NCI-H2227 (cell line): ENCODE measurements around the gene ACOXL.

ENCODE experiments used
- DNase-seq: peaks from one replicate; lab custom pipeline; 2025; ENCODE audit not compliant: unreplicated experiment; lab: John Stamatoyannopoulos, UW

Gene ACOXL

DNA sequence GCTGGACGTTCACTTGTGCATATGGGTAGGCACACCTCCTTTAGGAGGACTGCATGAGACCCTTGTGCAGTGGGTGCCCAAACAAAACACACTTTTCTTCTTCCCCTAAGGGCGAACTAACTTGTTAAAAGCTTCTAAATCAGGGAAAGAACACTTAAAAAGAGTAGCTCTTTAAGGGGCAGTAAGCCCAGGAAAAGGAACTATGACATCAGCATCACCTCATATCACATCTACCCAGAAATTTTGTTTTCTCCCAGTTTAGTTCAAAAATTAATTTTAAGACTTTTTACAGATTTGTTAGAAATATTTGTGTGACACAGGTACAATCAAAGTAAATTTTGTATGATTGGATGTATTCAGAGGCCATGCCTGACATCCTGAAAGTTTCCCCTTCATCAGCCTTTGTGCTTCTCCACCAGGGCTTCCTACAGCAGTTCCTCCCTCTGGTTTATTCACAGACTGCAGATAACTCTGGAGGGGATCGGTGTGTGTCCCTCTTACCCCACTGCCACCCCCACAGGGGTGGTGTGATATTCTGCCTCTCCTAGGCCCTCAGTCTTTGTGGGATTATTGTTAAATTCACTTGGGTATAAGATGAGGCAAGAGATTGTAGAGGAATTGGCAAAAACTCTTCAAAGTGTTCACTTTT lies 416.0 kb downstream of the ACOXL start:
- no peak for DNase-seq

DNA sequence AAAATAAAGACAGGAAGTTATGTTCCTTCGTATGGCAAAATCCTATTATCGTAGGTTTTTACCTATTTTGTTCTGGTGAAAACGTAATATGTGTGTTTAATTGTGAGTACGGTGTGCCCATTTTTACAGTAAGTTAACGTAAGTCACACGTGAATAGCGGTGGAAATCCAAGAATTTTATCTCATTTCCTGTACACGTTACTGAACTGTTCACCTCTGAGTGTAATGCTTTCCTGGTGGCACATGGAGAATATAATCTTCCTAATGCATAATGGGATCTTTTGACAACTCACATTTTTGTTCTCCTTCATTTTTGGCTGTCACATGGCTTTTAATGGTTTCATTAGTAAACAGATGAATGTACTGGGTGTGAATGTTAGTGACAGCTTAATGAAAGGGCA lies 416.6 kb downstream of the ACOXL start:
- DNase-seq, result no peak

DNA sequence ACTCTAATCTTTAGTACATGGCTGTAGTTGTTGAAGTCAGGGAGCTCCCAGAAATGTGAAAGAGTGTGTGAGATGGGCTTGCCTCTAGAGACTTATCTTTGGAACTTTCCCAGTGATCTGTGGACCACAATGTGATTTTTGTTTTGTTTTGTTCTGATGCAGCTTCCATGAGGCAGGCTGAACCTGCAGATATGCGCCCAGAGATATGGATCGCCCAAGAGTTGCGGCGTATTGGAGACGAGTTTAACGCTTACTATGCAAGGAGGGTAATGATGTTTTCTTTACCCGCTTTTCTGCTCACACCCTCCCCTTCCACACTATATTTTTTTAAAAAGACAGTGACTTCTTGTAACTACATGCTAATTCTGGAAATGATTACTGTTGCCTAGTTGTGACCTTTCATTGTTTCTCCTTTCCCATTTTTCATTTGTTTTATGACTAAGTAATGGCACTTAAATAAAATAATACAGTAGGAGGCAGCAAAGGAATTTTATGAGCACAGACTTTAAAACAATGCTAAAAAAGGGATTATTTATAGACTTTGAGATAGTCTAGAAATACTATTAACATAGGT lies 417.6 kb downstream of the ACOXL start:
- no peak for DNase-seq

DNA sequence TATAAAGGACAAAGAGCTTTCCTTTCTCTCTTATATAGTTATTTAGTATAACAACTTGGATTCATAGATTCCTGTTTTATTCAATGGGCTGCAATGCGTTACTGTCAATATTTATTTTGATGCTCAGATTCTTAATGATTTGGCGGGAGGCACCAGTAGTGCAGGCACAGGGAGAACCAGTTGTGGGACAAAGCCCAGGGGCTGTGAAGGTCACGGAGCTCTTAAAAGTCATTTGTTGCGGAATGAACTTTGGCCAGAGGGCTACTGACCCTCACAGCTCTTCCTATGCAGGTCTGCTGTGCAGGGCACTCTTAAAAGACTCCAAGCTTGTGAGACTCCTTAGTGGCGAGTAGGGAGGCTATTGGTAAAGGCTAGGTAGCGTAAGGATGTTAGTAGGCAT lies 422.4 kb downstream of the ACOXL start:
- DNase-seq, result no peak

DNA sequence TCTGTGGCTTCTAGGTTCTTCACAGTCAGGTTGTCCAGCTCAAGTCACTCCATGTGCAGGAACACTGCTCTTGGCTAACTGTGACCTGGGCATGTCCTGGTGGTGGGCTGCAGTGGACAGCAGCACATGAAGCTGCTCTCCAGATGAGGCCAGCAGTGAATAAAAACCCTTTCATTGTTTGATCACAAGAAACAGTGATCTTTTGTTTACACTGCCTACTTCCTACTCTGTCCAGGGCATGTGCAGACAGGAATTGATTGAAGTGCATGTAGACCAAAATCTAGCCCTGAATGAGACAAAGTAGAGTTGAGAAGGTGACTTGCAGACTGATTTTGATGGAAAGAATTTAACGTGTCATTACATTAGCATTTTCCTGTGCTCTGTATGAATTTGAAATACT lies 423.2 kb downstream of the ACOXL start:
- DNase-seq, result no peak

DNA sequence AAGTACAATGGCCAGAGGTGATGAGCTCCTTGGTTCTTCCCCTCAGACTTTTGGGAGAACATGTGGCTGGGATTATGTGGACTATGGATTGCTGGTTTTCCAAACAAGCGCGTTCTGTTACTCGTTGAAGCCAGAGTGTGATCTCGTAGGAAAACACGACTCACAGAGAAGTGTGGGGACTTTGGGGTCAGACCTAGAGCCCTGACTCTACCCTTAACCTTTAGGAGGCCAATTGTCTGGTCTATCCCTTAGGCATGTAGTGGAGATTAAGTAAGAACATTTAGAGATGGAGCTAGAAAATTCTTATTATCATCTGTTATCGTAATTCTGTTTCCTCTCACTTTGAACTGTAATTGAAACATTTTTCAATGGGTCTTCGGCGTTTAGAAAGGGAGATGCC lies 424.2 kb downstream of the ACOXL start:
- DNase-seq, result no peak

DNA sequence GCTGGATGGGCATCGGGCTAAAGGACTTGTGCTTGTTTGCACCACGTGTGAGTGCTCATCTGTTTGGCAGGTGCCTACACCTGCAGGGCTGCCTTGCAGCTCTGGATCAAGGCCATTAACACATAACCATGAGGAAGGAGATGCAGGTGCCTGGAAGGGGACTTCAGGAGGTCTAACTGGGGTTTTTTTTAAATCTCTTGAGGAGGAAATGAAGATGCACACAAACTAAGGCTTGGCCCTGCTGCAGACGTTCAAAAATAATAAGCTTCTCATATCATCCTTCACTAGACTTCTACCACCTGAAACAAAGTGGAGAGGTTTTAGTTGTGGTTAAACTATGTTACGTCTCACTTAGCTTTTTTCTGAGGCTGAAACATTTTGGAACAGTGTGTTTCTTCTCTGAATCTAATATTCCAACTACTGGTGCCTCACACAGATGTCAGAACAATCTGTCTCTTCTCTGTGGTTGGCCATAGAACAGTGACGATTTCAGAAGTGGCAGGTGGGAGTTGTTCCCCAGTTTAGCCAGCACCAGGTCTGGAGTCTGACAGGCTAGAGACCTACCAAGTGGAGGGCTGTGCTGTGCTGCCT lies 424.8 kb downstream of the ACOXL start:
- no peak for DNase-seq

DNA sequence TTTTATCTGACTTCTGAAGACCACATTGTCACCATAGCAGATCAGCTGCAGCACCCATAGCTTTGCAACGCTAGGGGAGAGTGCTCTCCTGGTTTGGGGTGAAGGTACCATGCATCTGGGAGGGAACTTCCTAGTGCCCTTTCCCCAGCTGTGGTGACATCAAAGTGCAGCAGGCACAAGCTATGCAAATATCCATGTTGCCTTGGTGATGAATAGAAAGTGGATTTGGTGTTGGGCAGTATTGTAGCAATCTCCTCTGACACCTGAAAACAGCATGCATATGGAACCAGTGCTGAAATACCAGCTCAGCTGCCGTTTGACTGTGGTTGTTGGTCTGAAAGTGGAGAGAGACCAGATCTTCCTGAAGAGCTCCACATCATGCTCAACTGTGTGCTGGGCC lies 425.4 kb downstream of the ACOXL start:
- no peak for DNase-seq

DNA sequence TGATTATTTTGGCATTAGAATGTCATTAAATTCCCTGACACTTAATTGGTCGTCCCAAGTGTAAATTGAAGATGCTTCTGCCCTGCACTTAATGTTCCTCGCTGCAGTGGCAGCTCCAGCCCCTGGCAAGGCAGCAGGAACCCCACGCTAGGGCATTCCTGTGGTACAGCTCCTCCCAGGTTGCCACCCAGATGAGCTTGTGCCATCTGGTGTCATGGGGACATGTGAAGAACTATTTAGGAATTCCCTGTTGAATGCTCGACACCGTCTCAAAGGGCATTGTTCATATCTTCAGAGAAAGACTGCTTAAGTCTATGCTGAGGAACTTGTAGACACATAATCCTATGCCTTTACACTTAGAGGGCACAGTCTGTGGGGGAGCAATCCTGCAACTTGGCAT lies 427.3 kb downstream of the ACOXL start:
- DNase-seq, result no peak

DNA sequence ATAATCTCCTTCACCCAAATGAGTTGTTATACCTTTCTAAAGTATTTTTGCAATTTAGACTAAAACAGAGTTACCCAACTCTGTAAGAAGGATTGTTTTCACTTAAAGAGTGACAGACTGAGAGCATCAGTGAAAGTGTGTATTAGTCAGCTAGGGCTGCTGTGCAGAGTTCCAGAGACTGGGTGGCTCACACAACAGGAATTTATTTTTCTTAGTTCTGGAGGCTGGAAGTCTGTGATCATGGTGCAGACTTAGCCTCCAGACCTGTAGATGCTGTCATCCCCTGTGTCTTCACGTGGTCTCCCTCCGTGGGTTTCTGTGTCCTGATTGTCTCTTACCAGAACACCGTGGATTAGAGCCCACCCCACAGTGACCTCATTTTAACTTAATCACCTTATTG lies 428.4 kb downstream of the ACOXL start:
- DNase-seq, result no peak

DNA sequence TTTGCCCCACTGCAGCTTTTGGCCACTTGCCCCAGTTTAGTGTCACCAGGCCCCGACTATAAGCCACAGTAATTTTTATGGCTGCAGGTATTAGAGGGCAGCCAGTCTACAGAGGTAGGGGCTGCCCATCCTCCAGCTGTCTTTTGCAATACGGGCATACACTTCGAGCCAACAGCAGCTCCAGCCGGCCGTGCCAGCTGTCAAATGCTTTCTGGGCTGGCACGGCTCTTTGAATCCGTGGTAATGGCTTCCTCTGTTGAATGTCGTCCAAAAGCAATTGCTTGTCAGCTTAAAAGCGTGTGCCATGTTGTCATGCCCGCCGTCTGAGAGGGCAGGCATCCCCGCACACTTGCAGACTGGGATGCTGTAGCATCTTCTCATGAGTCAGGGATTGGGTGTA lies 429.6 kb downstream of the ACOXL start:
- DNase-seq, result no peak

DNA sequence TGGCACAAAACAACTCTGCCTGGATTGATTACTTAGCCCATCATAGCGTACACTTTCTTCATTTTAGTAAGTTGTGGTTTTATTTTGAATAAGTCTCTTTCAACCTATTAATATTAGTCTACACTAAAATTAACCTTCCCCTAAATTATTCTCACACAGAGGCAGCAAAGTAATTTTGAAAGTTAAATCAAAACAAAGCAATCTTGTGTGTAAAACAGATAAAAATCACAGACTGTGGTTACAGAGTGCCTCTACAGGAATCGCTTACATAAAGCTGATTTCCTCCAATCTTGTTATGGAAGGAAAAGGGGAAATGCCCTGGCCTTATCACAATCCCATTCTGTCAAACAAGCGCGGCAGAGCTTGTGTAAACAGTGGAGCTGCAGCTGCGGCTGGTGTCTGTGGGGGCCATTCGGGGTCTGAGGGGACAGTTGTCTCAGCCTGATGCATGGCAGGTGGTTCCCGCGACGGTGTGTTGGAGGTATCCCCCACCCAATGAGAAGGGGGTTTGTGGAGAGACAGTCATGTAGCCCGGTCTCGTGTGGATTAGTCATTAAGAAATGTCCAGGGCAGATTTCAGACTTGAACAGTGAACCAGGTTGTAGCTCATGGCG lies 430.5 kb downstream of the ACOXL start:
- DNase-seq, result no peak

DNA sequence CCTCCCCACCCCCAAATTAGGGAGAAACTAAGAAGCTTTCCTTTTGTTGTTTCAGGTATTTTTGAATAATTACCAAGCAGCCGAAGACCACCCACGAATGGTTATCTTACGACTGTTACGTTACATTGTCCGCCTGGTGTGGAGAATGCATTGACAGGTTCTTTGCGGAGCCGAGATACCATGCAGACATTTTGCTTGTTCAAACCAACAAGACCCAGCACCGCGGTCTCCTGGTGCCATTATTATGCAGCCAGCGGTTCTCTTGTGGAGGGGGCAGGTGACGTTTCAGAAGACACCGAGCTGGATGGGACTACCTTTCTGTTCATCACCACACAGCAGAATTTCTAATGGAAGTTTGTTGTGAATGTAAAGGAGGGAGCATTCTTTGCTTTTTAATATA lies 431.7 kb downstream of the ACOXL start:
- DNase-seq, result no peak

DNA sequence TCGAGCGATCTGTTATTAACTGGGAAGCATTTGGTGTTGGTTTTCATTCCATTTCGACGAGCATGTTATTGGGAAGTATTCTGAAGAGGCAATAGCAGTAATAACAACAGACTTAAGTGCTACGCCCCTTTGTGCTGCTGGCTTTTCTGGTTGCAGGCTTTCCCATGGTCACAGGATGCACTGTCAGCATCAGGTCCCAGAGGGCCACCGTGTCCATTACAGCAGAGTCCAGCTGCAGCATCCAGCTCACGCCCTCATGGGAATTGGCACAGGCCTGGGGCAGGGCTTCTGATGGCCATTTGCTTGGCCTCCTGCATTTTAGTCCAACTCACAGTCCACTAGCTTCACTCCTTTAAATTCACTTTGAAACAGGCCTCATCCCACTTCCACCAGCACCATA lies 432.7 kb downstream of the ACOXL start:
- no peak for DNase-seq

DNA sequence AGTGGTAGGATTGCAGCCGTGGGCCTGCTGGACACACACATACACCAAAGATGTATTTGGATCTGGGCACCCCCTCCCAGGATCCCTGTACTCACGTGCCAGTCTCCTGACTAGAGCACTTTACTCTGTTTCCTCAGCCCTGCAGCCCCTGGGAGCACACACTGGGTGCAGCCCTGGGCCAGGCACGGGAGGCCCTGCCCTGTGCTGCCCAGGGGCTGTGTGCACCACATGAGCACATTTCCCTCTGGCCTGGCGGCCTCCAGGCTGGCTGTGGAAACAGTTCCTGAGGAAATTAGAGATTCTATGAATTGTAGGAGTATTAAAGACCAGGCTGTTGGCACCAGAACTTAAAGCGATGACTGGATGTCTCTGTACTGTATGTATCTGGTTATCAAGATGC lies 433.7 kb downstream of the ACOXL start:
- no peak for DNase-seq

DNA sequence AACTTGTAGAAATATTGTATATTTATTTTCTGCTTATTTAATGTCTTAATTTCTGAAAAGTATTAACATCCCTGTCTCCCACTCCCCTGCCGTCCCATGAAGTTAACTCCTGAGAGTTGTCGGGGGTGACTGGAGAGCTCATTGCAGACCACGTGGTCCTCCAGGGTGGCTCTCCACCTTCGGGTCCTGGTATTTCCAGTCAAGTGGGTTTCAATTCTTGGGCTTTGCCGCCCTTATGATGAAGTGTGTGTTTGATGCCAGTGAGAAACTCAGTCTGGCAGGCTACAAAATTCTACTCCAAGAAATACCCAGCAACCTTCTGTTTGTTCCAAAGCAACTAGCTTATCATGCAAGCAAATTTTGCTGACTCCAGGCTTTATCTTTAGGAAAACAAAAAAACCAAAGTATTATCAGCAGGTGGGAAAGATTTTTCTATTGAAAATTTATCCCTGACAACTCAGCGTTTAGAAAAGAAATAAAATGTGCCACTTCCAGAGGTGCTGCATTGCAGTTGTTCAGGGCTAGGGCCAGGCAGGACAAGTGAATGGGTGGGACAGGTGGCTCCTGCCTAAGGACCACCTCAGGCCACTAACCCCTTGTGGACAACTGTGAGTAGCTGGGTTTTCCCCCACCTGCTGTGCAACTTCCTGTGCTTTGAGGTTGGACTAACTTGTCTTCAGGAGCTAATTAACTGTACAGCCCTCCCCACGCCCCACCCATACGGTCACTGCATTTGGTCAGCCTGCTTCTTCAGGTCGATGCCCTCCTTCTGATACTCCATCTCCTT lies 434.9 kb downstream of the ACOXL start:
- DNase-seq, result no peak

DNA sequence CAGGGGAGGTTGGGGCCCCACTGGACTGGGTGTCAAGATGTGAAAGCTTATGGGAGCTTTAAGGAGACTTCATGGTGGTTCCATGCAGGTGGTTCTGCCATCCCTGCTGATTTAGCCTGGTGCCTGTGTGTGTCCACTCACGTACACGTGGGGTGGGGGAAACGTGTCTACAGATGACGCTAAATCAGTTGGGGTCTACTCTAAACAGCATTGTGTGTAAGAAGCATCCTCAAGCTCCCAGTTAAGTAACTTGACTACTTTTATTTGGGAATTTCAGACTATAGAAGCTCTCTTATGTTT lies 435.4 kb downstream of the ACOXL start:
- DNase-seq, result no peak
